ENCODE measurements around the gene LRRC15.
A peak's percentile ranks its signal among the peaks of the same experiment; 100 is the strongest.

Gene LRRC15

DNA sequence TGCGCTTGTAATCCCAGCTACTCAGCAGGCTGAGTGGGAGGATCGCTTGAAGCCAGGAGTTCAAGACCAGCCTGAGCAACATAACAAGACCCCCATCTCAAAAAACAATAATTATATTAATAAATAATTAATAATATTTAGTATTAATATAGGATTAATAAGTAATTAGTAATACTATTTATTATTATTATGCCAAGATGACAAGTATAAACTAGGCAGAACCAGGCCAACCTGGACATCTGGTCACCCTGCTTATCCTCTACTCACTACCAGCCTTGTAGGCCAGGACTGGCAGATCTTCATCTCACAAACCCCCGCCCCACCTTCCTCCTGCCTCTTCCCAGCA lies 18.8 kb downstream of the LRRC15 start:
- no peak overlapping the region for H3K4me3 ChIP-seq (ENCODE audit: control insufficient read depth, low read depth, low read length)
- no peak for DNase-seq (ENCODE audit: low read depth)
- TF ChIP-seq, protein P1, sequence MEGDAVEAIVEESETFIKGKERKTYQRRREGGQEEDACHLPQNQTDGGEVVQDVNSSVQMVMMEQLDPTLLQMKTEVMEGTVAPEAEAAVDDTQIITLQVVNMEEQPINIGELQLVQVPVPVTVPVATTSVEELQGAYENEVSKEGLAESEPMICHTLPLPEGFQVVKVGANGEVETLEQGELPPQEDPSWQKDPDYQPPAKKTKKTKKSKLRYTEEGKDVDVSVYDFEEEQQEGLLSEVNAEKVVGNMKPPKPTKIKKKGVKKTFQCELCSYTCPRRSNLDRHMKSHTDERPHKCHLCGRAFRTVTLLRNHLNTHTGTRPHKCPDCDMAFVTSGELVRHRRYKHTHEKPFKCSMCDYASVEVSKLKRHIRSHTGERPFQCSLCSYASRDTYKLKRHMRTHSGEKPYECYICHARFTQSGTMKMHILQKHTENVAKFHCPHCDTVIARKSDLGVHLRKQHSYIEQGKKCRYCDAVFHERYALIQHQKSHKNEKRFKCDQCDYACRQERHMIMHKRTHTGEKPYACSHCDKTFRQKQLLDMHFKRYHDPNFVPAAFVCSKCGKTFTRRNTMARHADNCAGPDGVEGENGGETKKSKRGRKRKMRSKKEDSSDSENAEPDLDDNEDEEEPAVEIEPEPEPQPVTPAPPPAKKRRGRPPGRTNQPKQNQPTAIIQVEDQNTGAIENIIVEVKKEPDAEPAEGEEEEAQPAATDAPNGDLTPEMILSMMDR (conservative IDR thresholded peaks at IDR 0.05; ENCODE audit: control insufficient read depth, insufficient read depth, low read depth, low read length), result no peak

DNA sequence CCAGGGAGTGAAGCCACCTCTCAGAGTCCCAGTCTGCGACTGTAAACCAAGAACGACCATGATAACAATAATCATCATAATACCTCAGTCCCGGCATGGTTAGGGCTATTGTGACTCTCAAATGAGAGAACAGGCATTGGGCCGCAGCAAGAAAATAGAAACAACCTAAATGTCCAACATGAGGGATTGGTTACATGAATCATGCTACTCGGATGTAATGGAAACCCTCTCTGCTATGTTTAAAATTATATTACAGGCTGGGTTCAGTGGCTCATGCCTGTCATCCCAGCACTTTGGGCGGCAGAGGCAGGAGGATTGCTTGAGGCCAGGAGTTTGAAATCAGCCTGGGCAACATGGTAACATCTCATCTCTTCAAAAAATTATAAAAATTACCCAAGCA lies 21.2 kb downstream of the LRRC15 start:
- H3K4me3 ChIP-seq (ENCODE audit: control insufficient read depth, low read depth, low read length), result no peak overlapping the region
- DNase-seq (ENCODE audit: low read depth), result no peak
- TF ChIP-seq, protein P1 (conservative IDR thresholded peaks at IDR 0.05; ENCODE audit: control insufficient read depth, insufficient read depth, low read depth, low read length), result no peak

DNA sequence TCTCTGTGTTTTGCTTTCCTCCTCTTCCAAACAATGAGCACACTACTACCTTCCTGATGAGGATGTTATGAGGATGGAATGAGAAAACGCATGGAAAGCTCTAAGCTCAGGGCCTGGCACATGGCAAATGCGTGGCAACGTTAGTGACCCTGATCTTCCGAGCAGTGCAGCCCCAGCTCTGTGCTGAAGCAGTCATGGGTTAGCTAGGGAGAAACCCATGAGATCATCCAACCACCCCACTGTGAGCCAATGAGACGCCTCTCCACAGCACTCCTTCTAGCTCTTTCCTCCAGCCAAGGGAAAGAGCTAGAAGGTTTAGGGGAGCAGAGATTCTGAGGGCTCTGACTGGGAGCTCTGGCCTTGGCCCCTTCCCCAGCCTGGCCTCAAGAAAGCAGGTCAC lies 22.9 kb downstream of the LRRC15 start:
- TF ChIP-seq, protein P1 (conservative IDR thresholded peaks at IDR 0.05; ENCODE audit: control insufficient read depth, insufficient read depth, low read depth, low read length), result no peak
- H3K4me3 ChIP-seq (ENCODE audit: control insufficient read depth, low read depth, low read length), result no peak overlapping the region
- no peak for DNase-seq (ENCODE audit: low read depth)

DNA sequence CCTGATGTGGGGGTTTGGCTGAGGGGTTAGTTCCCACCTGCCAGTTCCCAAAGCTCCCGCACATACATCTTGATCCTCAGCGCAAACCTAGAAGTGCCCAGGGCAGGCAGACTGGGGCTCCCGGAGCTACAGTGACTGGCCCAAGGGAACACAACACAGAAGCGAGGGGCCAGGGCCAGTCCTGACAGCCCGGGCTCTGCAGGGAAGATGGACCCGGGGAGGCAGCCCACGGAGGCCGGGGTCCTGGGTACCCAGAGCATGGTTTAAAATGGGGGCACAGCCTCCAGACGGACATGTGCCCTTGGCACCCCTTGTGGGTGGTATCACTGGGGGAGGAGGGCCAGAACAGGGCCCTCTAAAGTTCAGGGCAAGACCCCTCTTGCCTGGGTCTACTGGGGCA lies 23.5 kb downstream of the LRRC15 start:
- no peak for DNase-seq (ENCODE audit: low read depth)
- TF ChIP-seq, protein P1 (conservative IDR thresholded peaks at IDR 0.05; ENCODE audit: control insufficient read depth, insufficient read depth, low read depth, low read length), result no peak
- no peak overlapping the region for H3K4me3 ChIP-seq (ENCODE audit: control insufficient read depth, low read depth, low read length)

DNA sequence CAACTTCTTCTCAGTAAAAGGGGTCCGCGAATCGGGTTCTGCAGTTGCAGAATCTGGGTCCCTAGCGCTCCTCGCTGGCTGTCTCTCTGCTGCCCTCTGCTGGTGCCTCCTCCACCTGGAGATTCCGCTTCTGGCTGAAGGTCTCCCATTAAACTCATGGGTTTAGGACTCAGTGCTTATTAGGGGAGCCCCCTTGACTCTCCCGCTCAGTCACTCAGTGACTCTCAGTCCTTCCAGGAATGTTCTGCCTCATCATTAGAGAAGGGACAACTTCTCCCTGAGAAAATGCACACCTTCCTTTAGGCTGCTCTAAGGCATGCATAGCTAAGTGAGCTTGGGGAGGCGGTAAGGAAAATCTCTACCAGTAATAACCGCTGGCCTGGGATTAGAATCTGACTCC lies 25.5 kb downstream of the LRRC15 start:
- TF ChIP-seq, protein P1 (conservative IDR thresholded peaks at IDR 0.05; ENCODE audit: control insufficient read depth, insufficient read depth, low read depth, low read length), result peak; percentile 96
- peak; percentile 56 for DNase-seq (ENCODE audit: low read depth)
- no peak overlapping the region for H3K4me3 ChIP-seq (ENCODE audit: control insufficient read depth, low read depth, low read length)

DNA sequence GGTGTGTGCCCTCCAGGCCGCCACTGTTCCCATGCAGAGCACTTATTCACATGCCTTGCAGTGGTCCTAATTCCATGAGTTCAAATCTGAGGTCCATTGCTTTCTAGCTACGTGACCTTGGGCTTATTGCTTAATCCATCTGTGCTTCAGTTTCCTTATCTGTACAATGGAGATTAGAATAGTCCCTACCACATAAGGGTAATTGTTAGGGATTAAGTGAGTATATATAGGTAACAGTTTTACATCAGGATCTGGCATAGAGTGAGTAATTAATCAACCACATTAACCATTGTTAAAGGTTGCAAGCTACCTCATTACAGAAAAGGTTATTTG lies 26.0 kb downstream of the LRRC15 start:
- no peak overlapping the region for H3K4me3 ChIP-seq (ENCODE audit: control insufficient read depth, low read depth, low read length)
- TF ChIP-seq, protein P1 (conservative IDR thresholded peaks at IDR 0.05; ENCODE audit: control insufficient read depth, insufficient read depth, low read depth, low read length), result no peak
- no peak for DNase-seq (ENCODE audit: low read depth)

DNA sequence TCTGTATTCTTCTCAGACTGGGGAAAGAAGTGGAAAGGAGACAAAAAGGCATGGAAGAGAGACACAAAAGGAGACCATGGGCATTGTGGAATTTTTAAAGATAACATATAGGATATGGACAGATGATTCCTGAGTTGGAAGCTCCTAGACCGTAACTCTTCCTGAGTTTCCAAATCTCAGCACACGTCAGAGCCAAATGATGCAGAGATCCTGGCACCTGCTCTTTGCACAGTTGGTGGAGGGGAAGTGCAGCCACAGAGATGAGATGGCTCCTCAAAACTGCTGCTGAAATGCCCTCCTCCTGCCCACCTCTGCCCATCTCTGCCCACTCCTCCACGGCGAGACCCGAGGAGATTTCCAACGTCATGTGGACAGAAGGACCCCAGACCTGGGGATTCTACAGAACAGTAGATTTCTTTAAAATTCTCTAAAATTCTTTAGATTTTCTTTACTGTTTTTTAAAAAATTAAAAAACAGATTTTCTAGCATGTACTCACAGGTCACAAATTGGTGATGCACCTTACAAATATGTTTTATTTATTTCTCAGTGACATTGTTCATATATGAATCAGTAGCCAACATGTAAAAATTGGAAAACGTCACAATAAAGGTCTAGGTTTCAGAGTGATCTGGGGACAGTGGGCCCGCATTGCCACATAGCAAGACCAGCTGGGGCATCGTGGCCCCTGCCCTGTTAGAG lies 26.5 kb downstream of the LRRC15 start:
- TF ChIP-seq, protein P1 (conservative IDR thresholded peaks at IDR 0.05; ENCODE audit: control insufficient read depth, insufficient read depth, low read depth, low read length), result no peak
- no peak overlapping the region for H3K4me3 ChIP-seq (ENCODE audit: control insufficient read depth, low read depth, low read length)
- DNase-seq (ENCODE audit: low read depth), result no peak
